ENCODE data around the gene ZNF827. TPM values are rescaled to one million over a fixed set of nuclear protein-coding genes. Genes with fewer than 3 reads are reported as not detected.

Gene ZNF827
- total RNA-seq, 1 experiment from 2014 or later = 22.4 TPM

- no peak overlapping the region for H3K27ac ChIP-seq
- no peak overlapping the region for H3K4me2 ChIP-seq
- no peaks in the 10 kb centered on the region for H3K9me3 ChIP-seq (ENCODE audit: insufficient read depth, low read depth)
- intact Hi-C loops (cut with micrococcal nuclease; ENCODE audit: unreplicated experiment) = no loop called here
- H3F3A ChIP-seq (ENCODE audit: insufficient read depth, low read depth) = no peaks in the 10 kb centered on the region
- no peak for DNase-seq
- TF ChIP-seq CTCF (conservative IDR thresholded peaks at IDR 0.05) (no peak), EZH2 (IDR thresholded peaks at IDR 0.05; ENCODE audit: low read depth) (no peak)
- no peak overlapping the region for H3K4me3 ChIP-seq
- POLR2A ChIA-PET (ENCODE audit: unreplicated experiment) = no interaction called here
- no TSS peak for BruUV-seq (replicated peaks)
- no peak overlapping the region for H2AFZ ChIP-seq
- CTCF ChIA-PET = interaction anchor here (0.6 kb wide), 1 partner anchor 1173 kb away, joined by 3 read pairs; no protein-coding TSS in a partner anchor
- H3K36me3 ChIP-seq (ENCODE audit: low read depth) = no peaks in the 10 kb centered on the region
- no peaks in the 10 kb centered on the region for H3K27me3 ChIP-seq (ENCODE audit: insufficient read depth, low read depth)
- no peaks in the 10 kb centered on the region for H3K9me2 ChIP-seq (ENCODE audit: insufficient read depth)
- H3K79me2 ChIP-seq (ENCODE audit: low read depth) = no peaks in the 10 kb centered on the region
- no peaks in the 10 kb centered on the region for H3K4me1 ChIP-seq (replicated peaks; ENCODE audit: insufficient read depth)
- H4K20me1 ChIP-seq (ENCODE audit: insufficient read depth) = no peaks in the 10 kb centered on the region
These were observed 195.0 kb downstream of the ZNF827 start for GRCh38 chr4:145743641-145744040.

- CTCF ChIA-PET = no interaction called here
- Histone ChIP-seq H3K4me2 (no peak overlapping the region), H3K27ac (no peak overlapping the region), H3K27me3 (ENCODE audit: insufficient read depth, low read depth) (no peaks in the 10 kb centered on the region), H2AFZ (no peak overlapping the region), H3F3A (ENCODE audit: insufficient read depth, low read depth) (peaks cover 6% of the 10 kb centered on the region), H3K9me2 (ENCODE audit: insufficient read depth) (no peaks in the 10 kb centered on the region), H4K20me1 (ENCODE audit: insufficient read depth) (no peaks in the 10 kb centered on the region), H3K9me3 (ENCODE audit: insufficient read depth, low read depth) (no peaks in the 10 kb centered on the region), H3K36me3 (ENCODE audit: low read depth) (no peaks in the 10 kb centered on the region), H3K79me2 (ENCODE audit: low read depth) (no peaks in the 10 kb centered on the region), H3K4me3 (no peak overlapping the region), H3K4me1 (replicated peaks; ENCODE audit: insufficient read depth) (peaks cover 13% of the 10 kb centered on the region)
- intact Hi-C loops (cut with micrococcal nuclease; ENCODE audit: unreplicated experiment) = no loop called here
- BruUV-seq (replicated peaks) = no TSS peak
- POLR2A ChIA-PET (ENCODE audit: unreplicated experiment) = no interaction called here
- TF ChIP-seq EZH2 (IDR thresholded peaks at IDR 0.05; ENCODE audit: low read depth) (no peak), CTCF (conservative IDR thresholded peaks at IDR 0.05) (no peak)
- DNase-seq = no peak
These were observed 197.8 kb downstream of the ZNF827 start for GRCh38 chr4:145740806-145741205.

- DNase-seq = no peak
- H3K9me3 ChIP-seq (ENCODE audit: insufficient read depth, low read depth) = no peaks in the 10 kb centered on the region
- BruUV-seq (replicated peaks) = no TSS peak
- POLR2A ChIA-PET (ENCODE audit: unreplicated experiment) = interaction anchor here (0.6 kb wide), 1 partner anchor 521 kb away, joined by 3 read pairs; no protein-coding TSS in a partner anchor
- no peaks in the 10 kb centered on the region for H3K36me3 ChIP-seq (ENCODE audit: low read depth)
- no peak overlapping the region for H3K4me3 ChIP-seq
- no peaks in the 10 kb centered on the region for H3K79me2 ChIP-seq (ENCODE audit: low read depth)
- CTCF ChIA-PET = interaction anchor here (0.6 kb wide), 1 partner anchor 1602 kb away, joined by 4 read pairs; no protein-coding TSS in a partner anchor
- no peak overlapping the region for H3K4me2 ChIP-seq
- no peaks in the 10 kb centered on the region for H4K20me1 ChIP-seq (ENCODE audit: insufficient read depth)
- no peak overlapping the region for H2AFZ ChIP-seq
- peaks cover 21% of the 10 kb centered on the region for H3K4me1 ChIP-seq (replicated peaks; ENCODE audit: insufficient read depth)
- H3K27ac ChIP-seq = no peak overlapping the region
- peaks cover 13% of the 10 kb centered on the region for H3F3A ChIP-seq (ENCODE audit: insufficient read depth, low read depth)
- intact Hi-C loops (cut with micrococcal nuclease; ENCODE audit: unreplicated experiment) = loop anchor here (10.0 kb wide), 1 partner anchor 1835 kb away; no protein-coding TSS in a partner anchor
- no peaks in the 10 kb centered on the region for H3K27me3 ChIP-seq (ENCODE audit: insufficient read depth, low read depth)
- H3K9me2 ChIP-seq (ENCODE audit: insufficient read depth) = no peaks in the 10 kb centered on the region
- TF ChIP-seq EZH2 (IDR thresholded peaks at IDR 0.05; ENCODE audit: low read depth) = no peak
- TF ChIP-seq CTCF (conservative IDR thresholded peaks at IDR 0.05) = no peak
These were observed 198.8 kb downstream of the ZNF827 start for GRCh38 chr4:145739845-145740244.
